NCI-H524 (cell line): ENCODE measurements around the gene SCN3B.

Experiments used
- DNase-seq, 2 experiments: peaks; one replicate each; lab custom pipeline; 2025; lab: John Stamatoyannopoulos, UW

The SCN3B gene

GRCh38 chr11:123594921-123595320, 59.5 kb downstream of the SCN3B start:
- DNase-seq, result no peak

GRCh38 chr11:123594188-123594901, 60.1 kb downstream of the SCN3B start:
- DNase-seq, result no peak

DNA sequence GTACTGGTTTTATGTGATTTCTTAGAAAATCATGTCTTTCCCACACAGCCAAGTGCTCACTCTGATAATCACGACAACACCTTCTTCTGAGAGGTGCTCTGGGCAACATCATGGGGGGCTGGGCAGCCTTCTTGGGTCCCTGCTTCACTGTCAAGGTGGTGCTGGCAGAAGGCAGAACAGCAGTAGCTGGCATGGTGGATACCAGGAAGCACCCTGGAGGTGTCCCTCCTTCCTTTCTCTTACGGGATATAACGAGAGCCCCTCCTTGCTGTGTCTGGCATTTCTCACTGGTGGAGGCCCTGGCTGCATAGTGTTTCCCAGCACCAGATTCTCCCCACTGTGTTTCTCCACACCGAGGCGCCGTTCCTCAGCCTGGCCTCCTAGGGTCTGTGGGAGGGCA, 60.9 kb downstream of the SCN3B start:
- DNase-seq, result no peak

- DNase-seq, result no peak
These were observed 64.0 kb downstream of the SCN3B start for GRCh38 chr11:123590296-123590912.

GRCh38 chr11:123588864-123589262, 65.6 kb downstream of the SCN3B start:
- DNase-seq, result no peak

GRCh38 chr11:123588117-123588863, 66.1 kb downstream of the SCN3B start:
- DNase-seq, result no peak

DNA sequence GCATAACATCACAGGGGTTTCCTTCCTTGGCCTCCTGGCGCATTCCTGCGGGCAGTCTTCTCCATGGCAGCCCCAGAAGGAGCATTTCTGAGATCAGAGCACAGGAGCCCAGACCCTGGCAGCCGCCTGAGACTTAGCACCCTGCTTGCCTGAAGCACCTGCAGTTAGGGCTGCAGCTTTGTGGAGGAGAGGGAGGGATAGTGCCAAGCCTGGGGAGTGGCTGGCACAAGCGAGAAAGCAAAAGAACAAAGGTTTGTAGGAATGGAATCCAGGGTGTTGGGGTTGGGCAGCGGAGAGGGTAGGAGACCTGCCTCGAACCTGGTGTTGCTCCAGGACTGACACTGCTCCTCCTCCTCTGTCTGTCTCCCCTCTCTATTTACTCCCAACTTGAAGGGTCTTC, 66.9 kb downstream of the SCN3B start:
- DNase-seq, result no peak

DNA sequence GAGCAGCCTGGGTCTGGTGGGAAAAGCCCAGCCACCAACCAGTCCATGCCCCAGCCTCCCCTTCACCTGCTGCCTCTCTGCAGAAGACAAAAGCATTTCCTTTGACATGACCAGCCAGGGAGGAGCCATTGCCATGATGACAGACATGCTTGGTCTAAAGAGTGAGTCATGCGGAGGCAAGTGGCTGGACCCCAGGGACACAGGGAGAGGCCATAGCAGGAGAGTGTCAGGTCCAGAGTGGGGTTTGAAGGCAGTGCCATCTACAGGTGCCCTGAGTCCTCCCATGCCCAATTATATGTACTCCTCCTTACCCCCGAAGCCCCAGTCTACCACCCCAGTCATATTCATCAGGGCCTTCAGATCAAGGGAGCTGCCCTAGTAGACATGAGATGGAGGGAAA, 67.4 kb downstream of the SCN3B start:
- DNase-seq, result no peak

DNA sequence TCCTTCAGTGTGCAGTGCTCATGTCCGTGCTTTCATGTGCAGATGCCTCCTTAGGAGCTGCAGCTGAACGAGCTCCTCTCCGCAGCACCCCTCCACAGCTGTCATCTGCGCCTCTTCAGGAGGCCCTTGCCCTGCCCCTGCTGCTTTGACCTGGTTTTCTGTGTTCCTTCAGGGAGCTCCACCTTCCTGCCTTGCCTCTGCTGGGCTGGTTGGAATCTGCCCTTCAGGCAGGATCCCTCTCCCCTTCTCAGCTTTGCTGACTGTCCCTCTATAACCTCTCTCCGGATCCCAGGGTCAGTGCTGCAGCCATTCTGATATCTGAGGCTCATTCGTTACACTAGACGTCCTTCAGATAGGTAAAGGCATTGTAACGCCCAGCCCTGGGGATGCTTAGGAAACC, 67.9 kb downstream of the SCN3B start:
- DNase-seq, result peak in 1 of 2 experiments; percentile 72

DNA sequence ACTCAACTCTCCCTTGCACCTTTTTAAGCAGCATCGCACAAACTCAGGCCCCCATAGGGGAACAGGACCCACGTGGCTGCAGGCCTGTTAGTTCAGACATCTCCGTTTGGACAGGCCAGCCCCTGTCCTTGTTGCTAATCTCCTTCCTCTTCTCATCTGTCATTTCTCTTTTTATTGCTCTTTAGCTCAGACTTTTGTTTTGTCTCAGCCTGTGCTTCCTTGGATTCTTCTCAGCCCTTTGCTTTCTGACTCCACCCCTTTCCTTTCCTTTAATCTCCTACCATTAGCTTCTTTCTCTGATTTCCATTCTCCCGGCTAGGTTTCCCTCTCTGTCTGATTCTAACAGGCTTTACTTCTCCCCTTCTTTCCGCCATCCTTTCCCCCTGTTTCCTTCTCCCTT, 68.7 kb downstream of the SCN3B start:
- peak in 1 of 2 experiments; percentile 63 for DNase-seq

DNA sequence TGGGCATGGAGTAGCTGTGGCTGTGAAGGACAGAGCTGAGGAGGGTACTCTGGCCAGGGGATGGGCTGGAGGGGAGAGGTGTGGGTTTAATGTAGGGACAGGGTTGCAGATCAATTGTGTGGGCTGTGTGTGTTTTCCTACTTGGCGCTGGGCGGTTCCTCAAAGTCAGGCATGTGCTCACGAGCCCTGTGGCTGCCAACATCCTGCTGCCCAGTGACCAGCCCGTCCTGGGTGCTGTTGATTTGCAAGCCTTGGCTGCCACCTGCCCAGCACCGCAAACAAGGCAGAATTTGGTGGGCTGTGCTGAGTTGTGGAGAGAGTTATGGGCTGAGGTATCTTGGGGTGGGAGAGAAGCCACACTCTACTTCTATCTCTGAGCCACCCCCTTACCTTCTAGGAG, 69.2 kb downstream of the SCN3B start:
- DNase-seq, result no peak

- peak in 1 of 2 experiments; percentile 12 for DNase-seq
These were observed 69.7 kb downstream of the SCN3B start for GRCh38 chr11:123584737-123585136.

- DNase-seq, result no peak
These were observed 70.2 kb downstream of the SCN3B start for GRCh38 chr11:123584186-123584585.

DNA sequence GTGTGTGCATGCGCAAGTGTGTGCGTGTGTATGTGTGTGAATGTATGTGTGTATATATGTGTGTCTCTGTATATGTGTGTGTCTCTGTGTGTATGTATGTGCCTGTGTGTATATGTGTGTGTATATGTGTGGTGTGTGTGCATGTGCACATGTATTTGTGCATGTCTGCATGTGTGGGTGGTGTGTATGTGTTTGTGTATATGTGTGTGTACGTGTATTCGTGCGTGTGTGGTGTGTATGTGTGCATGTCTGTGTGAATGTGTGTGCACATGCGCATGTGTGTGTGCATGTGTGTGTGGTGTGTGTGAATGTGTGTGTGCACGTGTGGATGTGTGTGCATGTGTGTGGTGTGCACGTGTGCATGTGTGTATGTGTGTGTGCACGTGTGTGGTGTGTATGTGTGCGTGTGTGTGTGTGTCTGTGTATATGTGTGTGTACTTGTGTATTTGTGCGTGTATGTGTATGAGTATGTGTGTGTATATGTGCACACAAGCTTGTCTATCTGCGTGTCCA, 71.4 kb downstream of the SCN3B start:
- DNase-seq, result no peak

DNA sequence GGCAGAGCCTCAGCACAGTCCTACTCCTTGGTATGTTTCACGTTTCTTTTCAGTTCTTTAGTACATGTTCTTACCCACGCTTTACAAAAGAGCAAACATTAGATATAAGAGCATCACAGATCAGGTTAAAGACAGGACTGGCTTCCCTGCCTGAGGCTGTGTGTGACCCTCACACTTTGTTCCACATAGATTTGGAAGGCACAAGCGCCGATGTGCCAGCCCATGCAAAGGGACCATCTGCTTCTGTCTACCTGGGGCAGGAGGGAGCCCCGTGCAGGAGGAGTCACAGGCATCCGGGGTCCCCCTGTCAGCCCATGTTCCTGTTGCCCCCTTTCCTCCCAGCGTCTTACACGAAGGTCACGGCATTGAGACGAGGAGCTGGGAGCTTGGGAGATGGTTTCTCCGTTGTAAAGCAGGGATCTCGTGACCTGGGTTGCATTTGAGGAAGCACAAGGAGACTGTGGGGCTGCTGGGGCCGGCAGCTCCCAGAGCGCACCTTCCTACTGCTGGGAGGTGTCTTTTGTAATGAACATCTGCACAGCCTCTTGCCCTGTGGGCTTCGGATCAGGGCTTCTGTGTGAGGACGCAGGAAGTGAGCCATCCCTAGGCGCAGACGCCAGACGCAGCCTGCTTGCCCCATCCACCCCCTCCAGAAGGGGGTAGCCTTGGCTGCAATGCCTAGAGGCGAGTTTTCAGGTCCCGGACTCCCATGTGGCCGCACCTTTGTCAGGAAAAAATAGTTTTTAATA, 72.6 kb downstream of the SCN3B start:
- DNase-seq, result no peak

DNA sequence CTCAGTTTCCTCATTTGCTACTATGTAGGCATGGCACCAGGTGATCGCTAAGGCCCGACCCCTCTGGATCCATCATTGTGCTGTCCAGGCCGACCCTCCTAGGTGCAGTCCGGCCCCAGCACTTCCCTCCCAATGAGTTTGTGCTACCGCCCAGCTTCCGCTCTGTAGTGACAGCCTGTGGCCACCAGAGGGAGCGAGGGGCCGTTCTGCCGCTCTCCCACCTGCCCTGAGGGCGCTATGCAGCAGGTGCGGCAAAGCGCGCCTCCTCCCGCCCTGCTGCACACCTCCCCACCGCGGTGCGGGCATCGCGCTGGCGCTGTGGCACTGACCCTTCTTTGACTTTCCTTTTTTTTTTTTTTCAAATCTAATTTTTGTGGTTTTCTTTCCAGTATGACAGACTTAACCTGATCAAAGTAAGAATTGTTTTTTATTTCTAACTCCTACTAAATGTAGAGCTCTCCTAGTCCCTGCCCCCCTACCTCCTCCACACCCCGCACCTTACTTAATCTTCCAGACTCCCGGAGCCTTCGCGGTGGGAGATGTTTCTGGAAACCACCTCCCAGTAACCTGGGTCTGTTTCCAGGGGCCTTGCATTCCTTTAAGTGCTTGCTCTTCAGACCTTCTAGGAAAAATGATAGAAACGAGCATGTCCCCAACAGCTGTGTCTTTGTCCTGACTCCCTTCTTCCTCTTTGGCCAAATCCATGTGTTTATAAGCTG, 73.7 kb downstream of the SCN3B start:
- DNase-seq, result peak in 1 of 2 experiments; percentile 58

GRCh38 chr11:123580137-123580536, 74.3 kb downstream of the SCN3B start:
- DNase-seq, result no peak

DNA sequence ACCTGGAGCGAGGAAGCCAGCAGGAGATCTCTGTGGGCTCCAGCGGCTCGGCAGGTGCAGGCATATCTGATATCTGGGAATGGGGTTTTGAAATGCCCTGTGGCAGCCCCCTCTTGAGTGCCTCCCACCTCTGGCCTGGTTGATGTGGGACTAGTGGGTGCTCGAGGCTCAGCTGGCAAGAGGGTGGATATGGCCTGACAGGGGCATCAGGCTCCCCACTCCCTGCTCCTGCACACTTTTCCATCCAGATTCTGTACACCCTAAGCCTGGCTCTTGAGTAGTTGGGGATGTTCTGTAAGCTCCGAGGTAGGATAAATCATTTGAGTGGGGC, 75.0 kb downstream of the SCN3B start:
- DNase-seq, result no peak
